Fibroblast of lung (primary cell): ENCODE results near the gene DYSF. TPM values are rescaled to one million over a fixed set of nuclear protein-coding genes. Genes with fewer than 3 reads are reported as not detected.

ENCODE experiments used
- DNase-seq, 2 donors: peaks; one replicate each; pipeline versions ENCODE4 v3.0.0 to v3.0.0-alpha.2; 2010; ENCODE audit warnings: low read depth in 2 of 2
- H2AFZ ChIP-seq: 2 replicates; pipeline ENCODE4 v1.5.1; 2012; ENCODE audit warnings: low read length, control low read depth, inconsistent platforms
- H3K27ac ChIP-seq: 2 replicates; pipeline ENCODE4 v1.5.1; 2011; ENCODE audit warnings: low read length, control low read depth; ENCODE audit not compliant: insufficient read depth
- H3K27me3 ChIP-seq: 2 replicates; pipeline ENCODE4 v1.5.1; 2011; ENCODE audit warnings: mild to moderate bottlenecking, low read length; ENCODE audit not compliant: control insufficient read depth, insufficient read depth
- H3K36me3 ChIP-seq: 2 replicates; pipeline ENCODE4 v1.5.1; 2011; ENCODE audit warnings: low read length; ENCODE audit not compliant: control insufficient read depth, insufficient read depth
- H3K4me1 ChIP-seq: 2 replicates; pipeline ENCODE4 v1.5.1; 2011; ENCODE audit warnings: low read length; ENCODE audit not compliant: control insufficient read depth, insufficient read depth; ENCODE audit errors: extremely low read depth
- H3K4me2 ChIP-seq: 2 replicates; pipeline ENCODE4 v1.5.1; 2011; ENCODE audit warnings: low read length, control low read depth; ENCODE audit not compliant: insufficient read depth; ENCODE audit errors: extremely low read depth
- H3K4me3 ChIP-seq, 4 experiments: fragments of 200-600 bp in 1 of 4; sonication (generic) in 1 of 4; replicated peaks in 1 of 4; 2 replicates each; pipeline ENCODE4 v1.5.1; 2011 to 2016; ENCODE audit warnings: low read length in 4 of 4, low read depth in 3 of 4, mild to moderate bottlenecking in 3 of 4, control low read depth in 2 of 4, inconsistent platforms in 1 of 4, mixed read lengths in 1 of 4; ENCODE audit not compliant: insufficient read depth in 1 of 4; ENCODE audit errors: control extremely low read depth in 1 of 4
- H3K79me2 ChIP-seq: 2 replicates; pipeline ENCODE4 v1.5.1; 2012; ENCODE audit warnings: mild to moderate bottlenecking, low read length, inconsistent platforms; ENCODE audit not compliant: control insufficient read depth, insufficient read depth
- H3K9ac ChIP-seq: 2 replicates; pipeline ENCODE4 v1.5.1; 2011; ENCODE audit warnings: mild to moderate bottlenecking, low read length, control low read depth; ENCODE audit not compliant: insufficient read depth
- H3K9me3 ChIP-seq: 2 replicates; pipeline ENCODE4 v1.5.1; 2012; ENCODE audit warnings: low read depth, low read length; ENCODE audit not compliant: control insufficient read depth, insufficient read depth
- H4K20me1 ChIP-seq: 2 replicates; pipeline ENCODE4 v1.5.1; 2011; ENCODE audit warnings: low read length; ENCODE audit not compliant: control insufficient read depth, insufficient read depth; ENCODE audit errors: extremely low read depth
- EZH2 ChIP-seq: IDR thresholded peaks from 2 replicates; pipeline ENCODE4 v1.5.1; 2012; ENCODE audit warnings: low read length, control low read depth, mild to moderate bottlenecking; ENCODE audit errors: missing control alignments
- polyA plus RNA-seq, 2 donors: library from polyadenylated mRNA; depleted of rRNA in 1 of 2; stranded (reverse) in 1 of 2; unstranded in 1 of 2; fragments of >200 nt; gene quantifications; 2 replicates each; pipeline ENCODE4 v1.2.1, GENCODE V29; 2011 to 2012; ENCODE audit warnings: missing spikeins in 1 of 2
- total RNA-seq: library from RNA; depleted of rRNA; stranded (reverse); fragments of >200 nt; gene quantifications from 2 replicates; pipeline ENCODE4 v1.2.1, GENCODE V29; 2014
- TF ChIP-seq, protein P1 (sequence below), 2 donors: IDR thresholded peaks in 1 of 2; conservative IDR thresholded peaks in 1 of 2; 1 replicate in 1 of 2; 2 replicates in 1 of 2; pipeline ENCODE4 v1.5.1; 2011 to 2012; ENCODE audit warnings: low read length in 2 of 2, control low read depth in 1 of 2, inconsistent platforms in 1 of 2, low read depth in 1 of 2, mild to moderate bottlenecking in 1 of 2

Gene DYSF
- total and polyA plus RNA-seq, 2 donors (not counting 1 experiment from before 2014, with no cell fraction given) = under 0.01 to 0.67 TPM

DNA sequence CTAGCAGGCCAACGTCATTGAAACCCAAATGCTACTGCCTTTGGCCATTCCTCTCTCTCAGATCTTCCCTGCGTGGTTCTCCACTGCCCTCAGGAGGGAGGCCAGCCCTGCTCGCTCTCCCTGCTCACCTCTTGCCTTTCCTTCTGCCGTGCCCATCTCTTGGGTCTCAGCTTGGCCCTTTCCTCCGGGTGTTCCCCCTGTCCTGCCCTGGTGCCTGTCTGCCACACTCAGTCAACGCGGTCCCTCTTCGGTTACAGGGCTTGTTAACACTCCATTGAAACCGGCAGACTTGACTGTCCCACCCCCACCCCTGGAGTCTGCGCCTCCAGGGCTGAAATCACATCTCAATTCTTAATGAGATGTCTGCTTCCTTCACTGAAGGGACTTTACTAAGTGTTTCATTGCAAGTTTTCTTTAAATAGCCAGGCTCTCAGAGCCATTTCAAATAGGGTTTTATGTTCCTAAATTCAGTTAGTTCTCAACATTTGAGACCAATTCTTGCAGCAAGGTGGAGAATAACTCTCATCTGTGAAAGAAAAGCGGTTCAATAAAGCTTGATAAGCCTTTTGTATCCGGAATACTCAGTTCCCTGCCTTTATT lies 237.6 kb downstream of the DYSF start:
- Histone ChIP-seq H3K79me2 (no peaks in the 10 kb centered on the region), H4K20me1 (no peaks in the 10 kb centered on the region), H3K9ac (no peak overlapping the region), H3K27me3 (peaks cover 16% of the 10 kb centered on the region), H3K4me1 (no peaks in the 10 kb centered on the region), H3K4me2 (no peak overlapping the region), H2AFZ (no peak overlapping the region), H3K9me3 (no peaks in the 10 kb centered on the region), H3K36me3 (no peaks in the 10 kb centered on the region), H3K27ac (no peak overlapping the region), H3K4me3 (no peak overlapping the region)
- no peak for DNase-seq
- TF ChIP-seq, protein P1, sequence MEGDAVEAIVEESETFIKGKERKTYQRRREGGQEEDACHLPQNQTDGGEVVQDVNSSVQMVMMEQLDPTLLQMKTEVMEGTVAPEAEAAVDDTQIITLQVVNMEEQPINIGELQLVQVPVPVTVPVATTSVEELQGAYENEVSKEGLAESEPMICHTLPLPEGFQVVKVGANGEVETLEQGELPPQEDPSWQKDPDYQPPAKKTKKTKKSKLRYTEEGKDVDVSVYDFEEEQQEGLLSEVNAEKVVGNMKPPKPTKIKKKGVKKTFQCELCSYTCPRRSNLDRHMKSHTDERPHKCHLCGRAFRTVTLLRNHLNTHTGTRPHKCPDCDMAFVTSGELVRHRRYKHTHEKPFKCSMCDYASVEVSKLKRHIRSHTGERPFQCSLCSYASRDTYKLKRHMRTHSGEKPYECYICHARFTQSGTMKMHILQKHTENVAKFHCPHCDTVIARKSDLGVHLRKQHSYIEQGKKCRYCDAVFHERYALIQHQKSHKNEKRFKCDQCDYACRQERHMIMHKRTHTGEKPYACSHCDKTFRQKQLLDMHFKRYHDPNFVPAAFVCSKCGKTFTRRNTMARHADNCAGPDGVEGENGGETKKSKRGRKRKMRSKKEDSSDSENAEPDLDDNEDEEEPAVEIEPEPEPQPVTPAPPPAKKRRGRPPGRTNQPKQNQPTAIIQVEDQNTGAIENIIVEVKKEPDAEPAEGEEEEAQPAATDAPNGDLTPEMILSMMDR (conservative IDR thresholded peaks at IDR 0.05 in 1 of 2, IDR thresholded peaks at IDR 0.05 in 1 of 2; ENCODE audit: low read depth in 1 of 2, low read length in 2 of 2) = no peak
- TF ChIP-seq EZH2 = no peak

DNA sequence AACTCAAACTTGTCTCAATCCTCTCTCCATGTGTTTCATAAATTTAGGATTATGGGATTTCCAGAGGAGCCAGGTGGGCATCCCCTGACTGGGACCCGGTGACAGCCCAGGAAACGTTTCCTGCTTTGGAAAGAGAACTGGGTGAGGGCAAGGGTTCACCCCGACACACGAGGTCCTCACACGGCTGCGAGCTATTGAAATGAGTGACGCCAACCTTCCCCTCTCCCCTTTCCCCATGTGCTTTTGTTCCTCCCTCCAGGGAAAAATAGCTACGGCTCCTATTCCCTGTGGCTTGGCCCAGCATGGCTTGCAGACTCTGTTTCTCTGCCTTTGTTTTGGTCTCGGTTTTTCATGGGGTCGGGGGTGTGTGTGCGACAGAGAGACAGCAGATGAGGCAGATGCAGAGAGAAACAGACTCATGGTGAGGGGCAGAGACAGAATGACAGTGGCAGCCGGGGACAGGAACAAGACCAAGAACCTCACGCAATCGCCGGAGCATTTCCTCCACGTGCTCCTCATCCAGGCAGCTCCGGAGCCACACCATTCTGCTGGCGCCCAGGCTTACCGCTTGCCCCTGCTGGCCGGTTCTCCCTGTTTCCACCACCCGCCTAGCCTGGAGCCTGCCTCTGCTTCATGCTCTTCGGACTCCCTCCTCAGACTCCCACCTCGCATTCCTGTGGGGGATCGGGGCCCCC lies 238.5 kb downstream of the DYSF start:
- no peaks in the 10 kb centered on the region for H3K36me3 ChIP-seq
- no peaks in the 10 kb centered on the region for H3K79me2 ChIP-seq
- no peak for DNase-seq
- no peaks in the 10 kb centered on the region for H3K4me1 ChIP-seq
- H3K27ac ChIP-seq = no peak overlapping the region
- H3K27me3 ChIP-seq = peaks cover 17% of the 10 kb centered on the region
- no peak overlapping the region for H3K4me2 ChIP-seq
- H4K20me1 ChIP-seq = no peaks in the 10 kb centered on the region
- no peak overlapping the region for H3K9ac ChIP-seq
- no peaks in the 10 kb centered on the region for H3K9me3 ChIP-seq
- H3K4me3 ChIP-seq = no peak overlapping the region
- no peak overlapping the region for H2AFZ ChIP-seq
- no peak for TF ChIP-seq EZH2
- TF ChIP-seq, protein P1 (conservative IDR thresholded peaks at IDR 0.05 in 1 of 2, IDR thresholded peaks at IDR 0.05 in 1 of 2; ENCODE audit: low read depth in 1 of 2, low read length in 2 of 2) = no peak

DNA sequence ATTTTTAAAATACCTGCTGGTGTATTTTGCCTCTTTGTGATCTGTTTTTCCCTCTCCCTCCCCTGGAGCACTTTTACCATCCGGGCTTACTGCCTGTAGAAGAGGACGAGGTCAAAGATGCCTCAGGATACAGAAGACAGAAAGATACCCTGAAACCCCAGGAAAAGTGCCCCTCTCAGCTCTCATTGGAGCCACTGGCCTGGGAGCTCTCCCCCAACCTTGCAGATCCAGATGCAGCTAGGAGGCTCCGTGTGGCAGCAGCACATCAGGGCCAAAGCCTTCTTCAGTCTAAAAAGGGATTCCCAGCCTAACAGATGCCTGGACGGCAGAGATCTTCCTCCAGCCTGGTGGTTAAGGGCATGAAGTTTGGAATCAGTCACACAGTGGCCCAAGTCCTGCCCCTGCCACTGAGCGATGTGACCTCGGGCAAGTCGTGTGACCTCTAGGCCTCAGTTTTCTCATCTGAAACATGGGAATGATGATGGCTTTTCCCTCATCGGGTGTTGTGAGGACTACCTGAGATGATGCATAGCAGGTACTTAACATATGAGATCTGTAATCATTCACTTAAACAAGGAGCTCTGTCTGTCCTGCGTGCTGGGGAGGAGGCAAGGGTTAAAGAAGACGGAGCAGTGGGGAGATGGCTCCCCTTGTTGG lies 239.4 kb downstream of the DYSF start:
- Histone ChIP-seq H4K20me1 (no peaks in the 10 kb centered on the region), H3K27me3 (peaks cover 17% of the 10 kb centered on the region), H3K36me3 (no peaks in the 10 kb centered on the region), H3K27ac (no peak overlapping the region), H3K4me3 (no peak overlapping the region), H3K9ac (no peak overlapping the region), H3K9me3 (no peaks in the 10 kb centered on the region), H3K4me2 (no peak overlapping the region), H3K4me1 (no peaks in the 10 kb centered on the region), H3K79me2 (no peaks in the 10 kb centered on the region), H2AFZ (no peak overlapping the region)
- DNase-seq = no peak
- no peak for TF ChIP-seq EZH2
- TF ChIP-seq, protein P1 (conservative IDR thresholded peaks at IDR 0.05 in 1 of 2, IDR thresholded peaks at IDR 0.05 in 1 of 2; ENCODE audit: low read depth in 1 of 2, low read length in 2 of 2) = no peak
